Lung (tissue), 12 donors: ENCODE results near the gene PTGFRN. TPM values are rescaled to one million over a fixed set of nuclear protein-coding genes. Genes with fewer than 3 reads are reported as not detected.

Source experiments
- ATAC-seq: fragments of 200-7000 bp; cut with Tn5 transposase; one replicate; pipeline ENCODE4 v1.9.1; 2020; ENCODE audit warnings: moderate number of reproducible peaks; ENCODE audit not compliant: insufficient read depth, low FRiP score
- DNase-seq, 3 donors: peaks; one replicate each; pipeline ENCODE4 v3.0.0-alpha.2; 2013 to 2017
- H3K27ac ChIP-seq, 2 donors: one replicate each; pipeline ENCODE4 v1.5.1; 2013; ENCODE audit warnings: mild to moderate bottlenecking in 2 of 2, moderate library complexity in 2 of 2, control low read depth in 1 of 2, inconsistent platforms in 1 of 2, low read depth in 1 of 2, low read length in 1 of 2
- H3K27me3 ChIP-seq, 3 donors: one replicate each; pipeline ENCODE4 v1.5.1; 2013; ENCODE audit warnings: low read length in 2 of 3; ENCODE audit not compliant: control insufficient read depth in 3 of 3, insufficient read depth in 3 of 3
- H3K36me3 ChIP-seq, 4 donors: one replicate each; pipeline ENCODE4 v1.5.1; 2013; ENCODE audit warnings: low read length in 4 of 4, mild to moderate bottlenecking in 1 of 4, moderate library complexity in 1 of 4; ENCODE audit not compliant: control insufficient read depth in 4 of 4, insufficient read depth in 4 of 4
- H3K4me1 ChIP-seq, 5 donors: one replicate each; pipeline ENCODE4 v1.5.1; 2013; ENCODE audit warnings: low read length in 5 of 5, mild to moderate bottlenecking in 2 of 5, moderate library complexity in 1 of 5; ENCODE audit not compliant: control insufficient read depth in 5 of 5, insufficient read depth in 5 of 5
- H3K4me3 ChIP-seq: one replicate; pipeline ENCODE4 v1.5.1; 2013; ENCODE audit warnings: mild to moderate bottlenecking, control low read depth, moderate library complexity
- H3K9ac ChIP-seq, 2 donors: one replicate each; pipeline ENCODE4 v1.5.1; 2013; ENCODE audit warnings: low read length in 2 of 2, control low read depth in 1 of 2; ENCODE audit not compliant: insufficient read depth in 1 of 2
- H3K9me3 ChIP-seq, 4 donors: one replicate each; pipeline ENCODE4 v1.5.1; 2013; ENCODE audit warnings: low read length in 3 of 4, mild to moderate bottlenecking in 1 of 4, moderate library complexity in 1 of 4; ENCODE audit not compliant: control insufficient read depth in 4 of 4, insufficient read depth in 3 of 4
- CTCF ChIP-seq: IDR thresholded peaks from 2 replicates; pipeline ENCODE4 v1.5.1; 2012; ENCODE audit warnings: mild to moderate bottlenecking; ENCODE audit errors: control extremely low read depth, extremely low read depth
- WGBS, 2 donors: extraction: QIAGEN DNeasy Blood & Tissue Kit; methylation state at CpG; one replicate each; pipeline ENCODE4 v1.1.7; 2013; 5-methylcytosine and 5-hydroxymethylcytosine counted together
- polyA plus RNA-seq, 2 donors: library from polyadenylated mRNA; stranded (reverse); fragments of 200-250 nt; gene quantifications; one replicate each; pipeline ENCODE4 v1.2.1, GENCODE V29; 2013
- total RNA-seq, 2 donors: library from RNA; depleted of rRNA in 1 of 2; stranded (reverse); fragments of >200 nt in 1 of 2; gene quantifications; one replicate each; pipeline ENCODE4 v1.2.1, GENCODE V29; 2014 to 2021
- donor health status: control.
- donor health status: control.
- donor health status: Bipolar disorder and iron deficiency.
- donor health status: healthy.
- donor health status: DM: yes; HTN: yes; CAD: no.

Gene PTGFRN
- total and polyA plus RNA-seq, 4 donors, result 8.0 to 51.7 (median 24.9) TPM

GRCh38 chr1:116877141-116877818 lies 32.4 kb upstream of the PTGFRN start:
- Histone ChIP-seq H3K36me3 (no peaks in the 10 kb centered on the region), H3K27ac (no peak overlapping the region), H3K9ac (no peak overlapping the region), H3K9me3 (no peaks in the 10 kb centered on the region), H3K4me3 (no peak overlapping the region), H3K4me1 (peaks cover 7 to 29% (median 11%) of the 10 kb centered on the region in 5 donors), H3K27me3 (no peaks in the 10 kb centered on the region)
- 70 to 81% methylated on average over 2 of the region's 2 CpGs for WGBS, 2 donors
- no peak for TF ChIP-seq CTCF
- DNase-seq, result no peak
- ATAC-seq, result no peak

- DNase-seq (peak; percentile 22 to 49 (median 38)), ATAC-seq (no peak)
- WGBS, 2 donors, result 27 to 43% methylated on average over 10 of the region's 10 CpGs
- Histone ChIP-seq H3K9me3 (no peaks in the 10 kb centered on the region), H3K4me3 (no peak overlapping the region), H3K27me3 (no peaks in the 10 kb centered on the region), H3K9ac (peak overlapping the region in 1 of 2 donors; percentile 39), H3K36me3 (no peaks in the 10 kb centered on the region), H3K4me1 (peaks cover 8 to 29% (median 12%) of the 10 kb centered on the region in 5 donors), H3K27ac (peak overlapping the region in 1 of 2 donors; percentile 28)
- no peak for TF ChIP-seq CTCF
These were observed 30.8 kb upstream of the PTGFRN start for GRCh38 chr1:116878804-116879477.

GRCh38 chr1:116879478-116880133 lies 30.1 kb upstream of the PTGFRN start:
- no peak for TF ChIP-seq CTCF
- Histone ChIP-seq H3K27me3 (no peaks in the 10 kb centered on the region), H3K4me1 (peaks cover 8 to 29% (median 12%) of the 10 kb centered on the region in 5 donors), H3K36me3 (no peaks in the 10 kb centered on the region), H3K4me3 (no peak overlapping the region), H3K9ac (no peak overlapping the region), H3K27ac (peak overlapping the region in 1 of 2 donors; percentile 28), H3K9me3 (no peaks in the 10 kb centered on the region)
- no peak for ATAC-seq
- DNase-seq, result peak in 1 of 3 donors; percentile 35
- 73 to 87% methylated on average over 10 of the region's 10 CpGs for WGBS, 2 donors
